HEK293T (cell line): Measurements from ENCODE around the gene PPP1R14B.

Source experiments
- ARNT ChIP-seq: fragments of 450-650 bp; IDR thresholded peaks from 2 replicates; pipeline ENCODE4 v1.6.1; 2017; ENCODE audit warnings: mild to moderate bottlenecking
- BHLHE40 ChIP-seq: fragments of 450-650 bp; IDR thresholded peaks from 2 replicates; pipeline ENCODE4 v1.6.1; 2016; ENCODE audit warnings: mild to moderate bottlenecking, moderate library complexity, borderline replicate concordance
- CTBP1 ChIP-seq: fragments of 450-650 bp; IDR thresholded peaks from 2 replicates; pipeline ENCODE4 v1.6.1; 2016; ENCODE audit warnings: borderline replicate concordance
- FOXA1 ChIP-seq: fragments of 450-650 bp; IDR thresholded peaks from 2 replicates; pipeline ENCODE4 v1.6.1; 2016; ENCODE audit warnings: mild to moderate bottlenecking
- FOXK2 ChIP-seq: fragments of 450-650 bp; IDR thresholded peaks from 2 replicates; pipeline ENCODE4 v1.6.1; 2016; ENCODE audit warnings: mild to moderate bottlenecking
- FOXM1 ChIP-seq: fragments of 450-650 bp; IDR thresholded peaks from 2 replicates; pipeline ENCODE4 v1.6.1; 2017; ENCODE audit warnings: mild to moderate bottlenecking, borderline replicate concordance
- TARDBP ChIP-seq: fragments of 450-650 bp; IDR thresholded peaks from 2 replicates; pipeline ENCODE4 v1.6.1; 2016

GRCh38 chr11:64275031-64275800 lies 28.5 kb upstream of the PPP1R14B start:
- TF ChIP-seq FOXK2: no peak
- TF ChIP-seq FOXM1: no peak
- no peak for TF ChIP-seq TARDBP
- no peak for TF ChIP-seq ARNT
- no peak for TF ChIP-seq BHLHE40
- no peak for TF ChIP-seq FOXA1
- TF ChIP-seq CTBP1: no peak
